Colonic mucosa (tissue), 4 donors: Measurements from ENCODE around the gene OR52E5. TPM values are rescaled to one million over a fixed set of nuclear protein-coding genes. Genes with fewer than 3 reads are reported as not detected.

Experiments used
- DNase-seq: peaks from one replicate; pipeline ENCODE4 v3.0.0-alpha.2; 2020
- H3K27ac ChIP-seq: fragments of 200-600 bp; one replicate; pipeline ENCODE4 v1.8.0; 2021
- H3K27me3 ChIP-seq: fragments of 200-600 bp; one replicate; pipeline ENCODE4 v1.8.0; 2021
- H3K36me3 ChIP-seq: fragments of 200-600 bp; one replicate; pipeline ENCODE4 v1.8.0; 2021
- H3K4me1 ChIP-seq: fragments of 200-600 bp; one replicate; pipeline ENCODE4 v1.8.0; 2021; ENCODE audit warnings: mild to moderate bottlenecking
- H3K4me3 ChIP-seq: fragments of 200-600 bp; one replicate; pipeline ENCODE4 v1.8.0; 2021
- H3K9ac ChIP-seq, 2 donors: one replicate each; pipeline ENCODE4 v1.7.0; 2013; ENCODE audit warnings: control low read depth in 2 of 2, low read depth in 2 of 2, low read length in 2 of 2
- H3K9me3 ChIP-seq: fragments of 200-600 bp; one replicate; pipeline ENCODE4 v1.8.0; 2021
- intact Hi-C: fragments of 100-400 bp; cut with DNase I; formaldehyde crosslinking; loops from one replicate; pipeline ENCODE4 v1.14.1; 2022
- total RNA-seq, 2 donors: library from RNA; stranded (reverse); fragmentation: NEBNext Ultra II Directional in 1 of 2; extraction: Animal tissue kit (Norgen Biotek cat#: 25700) in 1 of 2; gene quantifications; one replicate each; pipeline ENCODE4 v1.2.1, GENCODE V29; 2021
- TF ChIP-seq, protein P1 (sequence below): fragments of 200-600 bp; IDR thresholded peaks from one replicate; pipeline ENCODE4 v1.8.0; 2022; ENCODE audit warnings: antibody characterized with exemption, mild to moderate bottlenecking
- donor health status: healthy.
- donor health status: DM: no; HTN: no; CAD: no.
- donor health status: DM: no; HTN: no; CAD: no.

Gene OR52E5
- total RNA-seq, 2 donors from 2014 or later = not detected

DNA sequence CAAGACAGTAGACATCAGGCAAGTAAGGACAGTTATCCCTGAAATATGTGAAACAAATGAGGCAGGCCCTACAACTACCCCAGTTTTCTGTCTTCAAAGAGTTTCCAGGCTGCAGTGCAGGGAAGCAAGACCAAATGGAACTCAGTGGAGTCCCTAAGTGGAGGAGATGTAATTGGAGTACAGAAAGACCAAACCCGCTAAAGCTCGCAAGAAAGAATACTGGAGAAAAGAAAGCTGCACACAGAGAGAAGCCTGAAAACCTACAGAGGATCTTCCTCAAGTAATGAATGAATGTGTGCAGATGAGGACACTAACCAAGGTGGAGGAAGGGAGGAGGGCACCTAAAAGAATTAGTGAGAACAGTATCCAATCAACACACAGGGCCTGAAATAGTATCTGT lies 47.7 kb downstream of the OR52E5 start:
- Histone ChIP-seq H3K36me3 (no peaks in the 10 kb centered on the region), H3K9ac (no peak overlapping the region), H3K4me1 (no peaks in the 10 kb centered on the region), H3K27ac (no peak overlapping the region), H3K9me3 (no peaks in the 10 kb centered on the region), H3K4me3 (no peak overlapping the region), H3K27me3 (no peaks in the 10 kb centered on the region)
- TF ChIP-seq, protein P1, sequence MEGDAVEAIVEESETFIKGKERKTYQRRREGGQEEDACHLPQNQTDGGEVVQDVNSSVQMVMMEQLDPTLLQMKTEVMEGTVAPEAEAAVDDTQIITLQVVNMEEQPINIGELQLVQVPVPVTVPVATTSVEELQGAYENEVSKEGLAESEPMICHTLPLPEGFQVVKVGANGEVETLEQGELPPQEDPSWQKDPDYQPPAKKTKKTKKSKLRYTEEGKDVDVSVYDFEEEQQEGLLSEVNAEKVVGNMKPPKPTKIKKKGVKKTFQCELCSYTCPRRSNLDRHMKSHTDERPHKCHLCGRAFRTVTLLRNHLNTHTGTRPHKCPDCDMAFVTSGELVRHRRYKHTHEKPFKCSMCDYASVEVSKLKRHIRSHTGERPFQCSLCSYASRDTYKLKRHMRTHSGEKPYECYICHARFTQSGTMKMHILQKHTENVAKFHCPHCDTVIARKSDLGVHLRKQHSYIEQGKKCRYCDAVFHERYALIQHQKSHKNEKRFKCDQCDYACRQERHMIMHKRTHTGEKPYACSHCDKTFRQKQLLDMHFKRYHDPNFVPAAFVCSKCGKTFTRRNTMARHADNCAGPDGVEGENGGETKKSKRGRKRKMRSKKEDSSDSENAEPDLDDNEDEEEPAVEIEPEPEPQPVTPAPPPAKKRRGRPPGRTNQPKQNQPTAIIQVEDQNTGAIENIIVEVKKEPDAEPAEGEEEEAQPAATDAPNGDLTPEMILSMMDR = no peak
- intact Hi-C loops = no loop called here
- DNase-seq = no peak

DNA sequence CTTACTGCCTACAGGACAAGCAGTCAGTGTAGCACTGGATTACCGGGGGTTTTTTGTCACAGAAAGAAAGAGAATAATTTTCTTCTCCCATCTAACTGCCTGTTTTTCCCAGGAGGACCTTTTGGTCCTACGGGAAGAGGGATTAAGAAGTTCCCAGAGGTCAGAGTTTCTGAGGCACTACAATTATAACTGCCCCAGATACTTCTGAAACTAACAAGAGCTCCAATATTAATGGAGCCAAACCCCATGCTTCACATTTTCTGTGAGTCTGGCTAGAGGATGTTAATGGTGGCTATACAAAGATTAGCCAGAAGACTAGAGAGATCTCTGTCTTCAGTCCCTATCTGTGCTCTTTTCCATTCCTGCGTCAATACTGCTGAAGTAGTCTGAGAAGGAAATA lies 48.9 kb downstream of the OR52E5 start, which contains the start of gene OR56A3:
Gene OR56A3, plus strand, starts transcription at position 301 of the 400 bp plus-strand sequence. CDS start 5,096 bp downstream, outside the sequence.
- Histone ChIP-seq H3K9ac (no peak within 1 kb of the TSS), H3K9me3 (no peaks in the 10 kb centered on the region), H3K4me1 (no peaks in the 10 kb centered on the region), H3K36me3 (no peaks in the 10 kb centered on the region), H3K27ac (no peak within 1 kb of the TSS), H3K4me3 (no peak within 1 kb of the TSS), H3K27me3 (no peaks in the 10 kb centered on the region)
- DNase-seq = no peak
- intact Hi-C loops = no loop called here
- TF ChIP-seq, protein P1 = no peak

Other genes starting within 250 kb of the OR52E5 start
- gene TRIM5, start 208.1 kb upstream of the OR52E5 start, total RNA-seq = 10 to 100 TPM; 21.4 to 23.3 TPM
- gene TRIM22, start 203.4 kb upstream of the OR52E5 start, total RNA-seq = 10 to 100 TPM; 16.6 to 17.7 TPM
- not detected for gene OR56B1, start 156.8 kb upstream of the OR52E5 start, total RNA-seq
- not detected for gene OR52N4, start 139.0 kb upstream of the OR52E5 start, total RNA-seq
- gene OR52N5, start 109.9 kb upstream of the OR52E5 start, total RNA-seq = not detected
- not detected for gene OR52N1, start 101.9 kb upstream of the OR52E5 start, total RNA-seq
- gene OR52N2, start 84.3 kb upstream of the OR52E5 start, total RNA-seq = not detected
- not detected for gene OR52E6, start 51.3 kb upstream of the OR52E5 start, total RNA-seq
- not detected for gene OR52E8, start 35.5 kb upstream of the OR52E5 start, total RNA-seq
- not detected for gene OR52E4, start 12.6 kb upstream of the OR52E5 start, total RNA-seq
- gene OR56A3, start 49.0 kb downstream of the OR52E5 start, total RNA-seq = not detected
- not detected for gene OR56A5, start 75.3 kb downstream of the OR52E5 start, total RNA-seq
- gene OR52L1, start 93.8 kb downstream of the OR52E5 start, total RNA-seq = not detected
- not detected for gene OR56A4, start 113.7 kb downstream of the OR52E5 start, total RNA-seq
- gene OR56A1, start 137.6 kb downstream of the OR52E5 start, total RNA-seq = not detected
- not detected for gene OR56B4, start 214.5 kb downstream of the OR52E5 start, total RNA-seq